WTC11 (cell line): Measurements from ENCODE around the gene DMXL1. TPM values are rescaled to one million over a fixed set of nuclear protein-coding genes. Genes with fewer than 3 reads are reported as not detected.
"Not testable (repeated sequence)": the region's sequence is repeated elsewhere in the genome, so short reads cannot be mapped to it uniquely, and the experiment has no call there.

ENCODE experiments used
- ATAC-seq: fragments of 200-7000 bp; cut with Tn5 transposase; 2 replicates; pipeline ENCODE4 v1.10.0; 2021; ENCODE audit warnings: mild to moderate bottlenecking, moderate library complexity
- CTCF ChIA-PET: fragments of 300-600 bp; sonication (Branson Sonifier 250); formaldehyde crosslinking; loops from one replicate; lab custom pipeline; 2021; ENCODE audit warnings: antibody characterized with exemption; lab: Charles Lee
- POLR2A ChIA-PET: fragments of 350-600 bp; sonication (Branson Sonifier 250); formaldehyde crosslinking; loops from one replicate; lab custom pipeline; 2021; ENCODE audit warnings: antibody characterized with exemption; lab: Charles Lee
- DNase-seq: peaks from one replicate; pipeline ENCODE4 v3.0.0; 2021; ENCODE audit warnings: low spot score
- H3K27ac Mint-ChIP-seq: 2 replicates; pipeline ENCODE4 v1.8.0; 2021; ENCODE audit warnings: mixed read lengths
- H3K27me3 Mint-ChIP-seq: 2 replicates; pipeline ENCODE4 v1.8.0; 2021; ENCODE audit warnings: low read depth, mild to moderate bottlenecking, moderate library complexity, mixed read lengths
- H3K36me3 Mint-ChIP-seq: 2 replicates; pipeline ENCODE4 v1.8.0; 2021; ENCODE audit warnings: mixed read lengths
- H3K4me1 Mint-ChIP-seq: 2 replicates; pipeline ENCODE4 v1.8.0; 2022; ENCODE audit warnings: mixed read lengths
- H3K4me3 Mint-ChIP-seq: 2 replicates; pipeline ENCODE4 v1.8.0; 2021; ENCODE audit warnings: mild to moderate bottlenecking, moderate library complexity, mixed read lengths
- H3K9me3 Mint-ChIP-seq: 2 replicates; pipeline ENCODE4 v1.8.0; 2021; ENCODE audit warnings: mixed read lengths
- IRF2 ChIP-seq: sonication (generic); formaldehyde crosslinking; IDR thresholded peaks from 2 replicates; pipeline ENCODE4 v1.8.0; 2022; ENCODE audit warnings: low read depth, missing genetic modification reagents, borderline replicate concordance
- MXD4 ChIP-seq: fragments of 250-450 bp; sonication (Bioruptor Pico); IDR thresholded peaks from 2 replicates; pipeline ENCODE4 v1.8.0; 2021; ENCODE audit warnings: mild to moderate bottlenecking, moderate library complexity, borderline replicate concordance
- SMAD4 ChIP-seq: sonication (generic); formaldehyde crosslinking; IDR thresholded peaks from 2 replicates; pipeline ENCODE4 v1.8.0; 2022; ENCODE audit warnings: mild to moderate bottlenecking, missing genetic modification reagents
- TCF7 ChIP-seq: sonication (generic); formaldehyde crosslinking; IDR thresholded peaks from 2 replicates; pipeline ENCODE4 v1.8.0; 2022; ENCODE audit warnings: mild to moderate bottlenecking, low read depth, missing genetic modification reagents, moderate library complexity
- ZNF219 ChIP-seq: sonication (generic); formaldehyde crosslinking; IDR thresholded peaks from 2 replicates; pipeline ENCODE4 v1.8.0; 2023; ENCODE audit warnings: missing genetic modification reagents, mild to moderate bottlenecking, borderline replicate concordance
- ZNF317 ChIP-seq: sonication (generic); formaldehyde crosslinking; IDR thresholded peaks from 2 replicates; pipeline ENCODE4 v1.8.1; 2023; ENCODE audit warnings: low read depth, mild to moderate bottlenecking, moderate library complexity, missing genetic modification reagents, borderline replicate concordance
- ZNF671 ChIP-seq: fragments of 250-450 bp; sonication (Bioruptor Pico); IDR thresholded peaks from 2 replicates; pipeline ENCODE4 v1.8.0; 2021; ENCODE audit warnings: mild to moderate bottlenecking
- total RNA-seq: library from RNA; stranded (reverse); gene quantifications from 3 replicates; pipeline ENCODE4 v1.2.3, GENCODE V29; 2021
- TF ChIP-seq, protein P1 (sequence below): sonication (generic); formaldehyde crosslinking; IDR thresholded peaks from 2 replicates; pipeline ENCODE4 v1.8.0; 2022; ENCODE audit warnings: missing genetic modification reagents
- TF ChIP-seq, protein P2 (sequence below): sonication (generic); formaldehyde crosslinking; IDR thresholded peaks from 2 replicates; pipeline ENCODE4 v1.8.1; 2022; ENCODE audit warnings: mild to moderate bottlenecking, moderate library complexity, missing genetic modification reagents
- TF ChIP-seq, protein P3 (sequence below): sonication (generic); formaldehyde crosslinking; IDR thresholded peaks from 2 replicates; pipeline ENCODE4 v1.8.0; 2023; ENCODE audit warnings: mild to moderate bottlenecking, missing genetic modification reagents
- TF ChIP-seq, protein P4 (sequence below): fragments of 250-450 bp; sonication (Bioruptor Pico); conservative IDR thresholded peaks from 2 replicates; pipeline ENCODE4 v1.9.0; 2021; ENCODE audit warnings: mild to moderate bottlenecking
- TF ChIP-seq, protein P5 (sequence below): sonication (generic); formaldehyde crosslinking; IDR thresholded peaks from 2 replicates; pipeline ENCODE4 v1.8.0; 2022; ENCODE audit warnings: mild to moderate bottlenecking, missing genetic modification reagents
- TF ChIP-seq, protein P6 (sequence below): sonication (generic); formaldehyde crosslinking; IDR thresholded peaks from 2 replicates; pipeline ENCODE4 v1.8.0; 2022; ENCODE audit warnings: mild to moderate bottlenecking, missing genetic modification reagents
- TF ChIP-seq, protein P7 (sequence below): sonication (generic); formaldehyde crosslinking; IDR thresholded peaks from 2 replicates; pipeline ENCODE4 v1.8.1; 2023; ENCODE audit warnings: mild to moderate bottlenecking, missing genetic modification reagents, moderate library complexity
- TF ChIP-seq, protein P8 (sequence below): sonication (generic); formaldehyde crosslinking; IDR thresholded peaks from 2 replicates; pipeline ENCODE4 v1.8.1; 2022; ENCODE audit warnings: missing genetic modification reagents, borderline replicate concordance

DMXL1 gene
- total RNA-seq, 1 experiment from 2014 or later: 43.7 TPM

DNA sequence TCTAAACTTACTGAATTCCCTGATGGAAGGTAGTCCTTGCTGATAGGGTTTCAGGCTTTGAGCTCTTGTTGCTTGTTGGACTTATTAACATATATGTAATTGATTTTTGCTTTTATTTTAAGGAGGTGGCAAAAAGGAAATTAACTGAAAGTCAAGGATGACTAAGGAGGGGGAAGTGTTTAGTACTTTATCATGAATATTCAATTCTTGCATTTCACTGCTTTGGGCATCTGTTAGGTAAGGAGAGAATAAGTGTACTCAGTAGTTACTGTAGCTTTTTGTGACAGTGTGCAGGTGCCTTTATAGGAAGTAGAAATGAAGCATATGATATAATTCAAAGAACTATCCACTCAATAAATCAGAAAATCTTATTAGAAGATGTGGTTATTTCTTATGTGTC lies 47.1 kb downstream of the DMXL1 start (continued):
- TF ChIP-seq ZNF317 (CRISPR knock-in tag) (no peak), IRF2 (CRISPR knock-in tag) (no peak)
- TF ChIP-seq, all 79 proteins: peak for 0

DNA sequence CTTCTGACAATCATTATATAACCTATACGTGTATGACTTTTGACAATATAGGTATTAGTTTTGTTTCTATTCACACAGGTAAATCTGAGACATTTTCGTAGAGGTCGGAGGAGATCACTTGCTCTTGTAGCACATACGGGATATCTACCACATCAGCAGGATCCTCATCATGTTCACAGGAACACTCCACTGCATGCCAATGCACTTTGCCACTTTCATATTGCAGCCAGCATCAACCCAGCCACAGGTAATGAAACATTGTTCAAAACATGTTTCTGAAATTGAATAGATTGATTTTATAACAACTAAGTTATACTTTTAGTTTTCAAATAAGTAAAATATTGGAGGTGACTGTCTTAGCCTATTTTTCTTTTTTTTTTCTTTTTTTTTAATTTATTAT lies 50.0 kb downstream of the DMXL1 start:
- ChIA-PET POLR2A (no interaction called here), CTCF (no interaction called here)
- peaks cover 14% of the 10 kb centered on the region for H3K9me3 Mint-ChIP-seq
- peaks cover 64% of the 10 kb centered on the region for H3K36me3 Mint-ChIP-seq
- H3K27ac Mint-ChIP-seq: no peak overlapping the region
- no peak overlapping the region for H3K4me3 Mint-ChIP-seq
- TF ChIP-seq ZNF317 (CRISPR knock-in tag): no peak
- TF ChIP-seq, protein P1, sequence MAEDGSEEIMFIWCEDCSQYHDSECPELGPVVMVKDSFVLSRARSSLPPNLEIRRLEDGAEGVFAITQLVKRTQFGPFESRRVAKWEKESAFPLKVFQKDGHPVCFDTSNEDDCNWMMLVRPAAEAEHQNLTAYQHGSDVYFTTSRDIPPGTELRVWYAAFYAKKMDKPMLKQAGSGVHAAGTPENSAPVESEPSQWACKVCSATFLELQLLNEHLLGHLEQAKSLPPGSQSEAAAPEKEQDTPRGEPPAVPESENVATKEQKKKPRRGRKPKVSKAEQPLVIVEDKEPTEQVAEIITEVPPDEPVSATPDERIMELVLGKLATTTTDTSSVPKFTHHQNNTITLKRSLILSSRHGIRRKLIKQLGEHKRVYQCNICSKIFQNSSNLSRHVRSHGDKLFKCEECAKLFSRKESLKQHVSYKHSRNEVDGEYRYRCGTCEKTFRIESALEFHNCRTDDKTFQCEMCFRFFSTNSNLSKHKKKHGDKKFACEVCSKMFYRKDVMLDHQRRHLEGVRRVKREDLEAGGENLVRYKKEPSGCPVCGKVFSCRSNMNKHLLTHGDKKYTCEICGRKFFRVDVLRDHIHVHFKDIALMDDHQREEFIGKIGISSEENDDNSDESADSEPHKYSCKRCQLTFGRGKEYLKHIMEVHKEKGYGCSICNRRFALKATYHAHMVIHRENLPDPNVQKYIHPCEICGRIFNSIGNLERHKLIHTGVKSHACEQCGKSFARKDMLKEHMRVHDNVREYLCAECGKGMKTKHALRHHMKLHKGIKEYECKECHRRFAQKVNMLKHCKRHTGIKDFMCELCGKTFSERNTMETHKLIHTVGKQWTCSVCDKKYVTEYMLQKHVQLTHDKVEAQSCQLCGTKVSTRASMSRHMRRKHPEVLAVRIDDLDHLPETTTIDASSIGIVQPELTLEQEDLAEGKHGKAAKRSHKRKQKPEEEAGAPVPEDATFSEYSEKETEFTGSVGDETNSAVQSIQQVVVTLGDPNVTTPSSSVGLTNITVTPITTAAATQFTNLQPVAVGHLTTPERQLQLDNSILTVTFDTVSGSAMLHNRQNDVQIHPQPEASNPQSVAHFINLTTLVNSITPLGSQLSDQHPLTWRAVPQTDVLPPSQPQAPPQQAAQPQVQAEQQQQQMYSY (CRISPR knock-in tag): no peak
- no peak for TF ChIP-seq SMAD4 (CRISPR knock-in tag)
- TF ChIP-seq, protein P2, sequence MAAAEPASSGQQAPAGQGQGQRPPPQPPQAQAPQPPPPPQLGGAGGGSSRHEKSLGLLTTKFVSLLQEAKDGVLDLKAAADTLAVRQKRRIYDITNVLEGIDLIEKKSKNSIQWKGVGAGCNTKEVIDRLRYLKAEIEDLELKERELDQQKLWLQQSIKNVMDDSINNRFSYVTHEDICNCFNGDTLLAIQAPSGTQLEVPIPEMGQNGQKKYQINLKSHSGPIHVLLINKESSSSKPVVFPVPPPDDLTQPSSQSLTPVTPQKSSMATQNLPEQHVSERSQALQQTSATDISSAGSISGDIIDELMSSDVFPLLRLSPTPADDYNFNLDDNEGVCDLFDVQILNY (CRISPR knock-in tag): no peak
- TF ChIP-seq ZNF671 (CRISPR knock-in tag): no peak
- TF ChIP-seq, protein P3, sequence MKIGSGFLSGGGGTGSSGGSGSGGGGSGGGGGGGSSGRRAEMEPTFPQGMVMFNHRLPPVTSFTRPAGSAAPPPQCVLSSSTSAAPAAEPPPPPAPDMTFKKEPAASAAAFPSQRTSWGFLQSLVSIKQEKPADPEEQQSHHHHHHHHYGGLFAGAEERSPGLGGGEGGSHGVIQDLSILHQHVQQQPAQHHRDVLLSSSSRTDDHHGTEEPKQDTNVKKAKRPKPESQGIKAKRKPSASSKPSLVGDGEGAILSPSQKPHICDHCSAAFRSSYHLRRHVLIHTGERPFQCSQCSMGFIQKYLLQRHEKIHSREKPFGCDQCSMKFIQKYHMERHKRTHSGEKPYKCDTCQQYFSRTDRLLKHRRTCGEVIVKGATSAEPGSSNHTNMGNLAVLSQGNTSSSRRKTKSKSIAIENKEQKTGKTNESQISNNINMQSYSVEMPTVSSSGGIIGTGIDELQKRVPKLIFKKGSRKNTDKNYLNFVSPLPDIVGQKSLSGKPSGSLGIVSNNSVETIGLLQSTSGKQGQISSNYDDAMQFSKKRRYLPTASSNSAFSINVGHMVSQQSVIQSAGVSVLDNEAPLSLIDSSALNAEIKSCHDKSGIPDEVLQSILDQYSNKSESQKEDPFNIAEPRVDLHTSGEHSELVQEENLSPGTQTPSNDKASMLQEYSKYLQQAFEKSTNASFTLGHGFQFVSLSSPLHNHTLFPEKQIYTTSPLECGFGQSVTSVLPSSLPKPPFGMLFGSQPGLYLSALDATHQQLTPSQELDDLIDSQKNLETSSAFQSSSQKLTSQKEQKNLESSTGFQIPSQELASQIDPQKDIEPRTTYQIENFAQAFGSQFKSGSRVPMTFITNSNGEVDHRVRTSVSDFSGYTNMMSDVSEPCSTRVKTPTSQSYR (CRISPR knock-in tag): no peak
- no peak for TF ChIP-seq MXD4
- TF ChIP-seq, protein P4, sequence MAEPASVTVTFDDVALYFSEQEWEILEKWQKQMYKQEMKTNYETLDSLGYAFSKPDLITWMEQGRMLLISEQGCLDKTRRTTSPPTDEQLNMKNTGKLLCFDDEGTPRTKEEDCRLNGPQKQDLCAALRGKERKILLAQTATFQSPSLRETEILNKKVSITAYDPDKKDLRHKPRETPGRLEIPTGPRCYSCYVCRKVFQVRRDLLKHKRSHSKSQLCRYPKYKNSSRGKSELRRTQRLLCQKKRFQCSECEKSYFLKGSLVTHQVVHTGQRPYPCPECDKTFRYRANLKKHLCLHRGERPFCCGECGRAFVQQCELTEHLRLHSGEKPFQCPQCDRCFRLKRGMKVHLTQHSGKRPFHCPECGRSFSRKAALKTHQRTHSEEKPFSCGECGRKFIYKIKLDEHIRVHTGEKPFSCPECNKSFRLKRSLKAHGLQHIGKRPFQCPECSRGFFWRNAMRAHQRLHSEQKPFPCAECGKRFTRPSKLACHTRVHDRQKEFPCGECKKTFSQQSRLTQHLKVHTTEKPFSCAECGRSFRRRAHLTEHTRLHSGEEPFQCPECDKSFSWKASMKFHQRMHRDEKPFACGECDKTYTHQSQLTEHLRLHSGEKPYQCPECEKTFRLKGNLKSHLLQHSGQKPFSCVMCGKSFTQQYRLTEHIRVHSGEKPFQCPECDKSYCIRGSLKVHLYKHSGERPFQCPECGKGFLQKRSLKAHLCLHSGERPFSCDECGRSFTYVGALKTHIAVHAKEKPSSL (CRISPR knock-in tag): no peak
- TF ChIP-seq, protein P5, sequence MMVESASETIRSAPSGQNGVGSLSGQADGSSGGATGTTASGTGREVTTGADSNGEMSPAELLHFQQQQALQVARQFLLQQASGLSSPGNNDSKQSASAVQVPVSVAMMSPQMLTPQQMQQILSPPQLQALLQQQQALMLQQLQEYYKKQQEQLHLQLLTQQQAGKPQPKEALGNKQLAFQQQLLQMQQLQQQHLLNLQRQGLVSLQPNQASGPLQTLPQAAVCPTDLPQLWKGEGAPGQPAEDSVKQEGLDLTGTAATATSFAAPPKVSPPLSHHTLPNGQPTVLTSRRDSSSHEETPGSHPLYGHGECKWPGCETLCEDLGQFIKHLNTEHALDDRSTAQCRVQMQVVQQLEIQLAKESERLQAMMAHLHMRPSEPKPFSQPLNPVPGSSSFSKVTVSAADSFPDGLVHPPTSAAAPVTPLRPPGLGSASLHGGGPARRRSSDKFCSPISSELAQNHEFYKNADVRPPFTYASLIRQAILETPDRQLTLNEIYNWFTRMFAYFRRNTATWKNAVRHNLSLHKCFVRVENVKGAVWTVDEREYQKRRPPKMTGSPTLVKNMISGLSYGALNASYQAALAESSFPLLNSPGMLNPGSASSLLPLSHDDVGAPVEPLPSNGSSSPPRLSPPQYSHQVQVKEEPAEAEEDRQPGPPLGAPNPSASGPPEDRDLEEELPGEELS (CRISPR knock-in tag): no peak
- TF ChIP-seq ZNF219 (CRISPR knock-in tag): no peak
- no peak for TF ChIP-seq TCF7
- TF ChIP-seq, protein P6, sequence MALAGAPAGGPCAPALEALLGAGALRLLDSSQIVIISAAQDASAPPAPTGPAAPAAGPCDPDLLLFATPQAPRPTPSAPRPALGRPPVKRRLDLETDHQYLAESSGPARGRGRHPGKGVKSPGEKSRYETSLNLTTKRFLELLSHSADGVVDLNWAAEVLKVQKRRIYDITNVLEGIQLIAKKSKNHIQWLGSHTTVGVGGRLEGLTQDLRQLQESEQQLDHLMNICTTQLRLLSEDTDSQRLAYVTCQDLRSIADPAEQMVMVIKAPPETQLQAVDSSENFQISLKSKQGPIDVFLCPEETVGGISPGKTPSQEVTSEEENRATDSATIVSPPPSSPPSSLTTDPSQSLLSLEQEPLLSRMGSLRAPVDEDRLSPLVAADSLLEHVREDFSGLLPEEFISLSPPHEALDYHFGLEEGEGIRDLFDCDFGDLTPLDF (CRISPR knock-in tag): no peak
- TF ChIP-seq, protein P7, sequence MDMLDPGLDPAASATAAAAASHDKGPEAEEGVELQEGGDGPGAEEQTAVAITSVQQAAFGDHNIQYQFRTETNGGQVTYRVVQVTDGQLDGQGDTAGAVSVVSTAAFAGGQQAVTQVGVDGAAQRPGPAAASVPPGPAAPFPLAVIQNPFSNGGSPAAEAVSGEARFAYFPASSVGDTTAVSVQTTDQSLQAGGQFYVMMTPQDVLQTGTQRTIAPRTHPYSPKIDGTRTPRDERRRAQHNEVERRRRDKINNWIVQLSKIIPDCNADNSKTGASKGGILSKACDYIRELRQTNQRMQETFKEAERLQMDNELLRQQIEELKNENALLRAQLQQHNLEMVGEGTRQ (CRISPR knock-in tag): no peak
- TF ChIP-seq, protein P8, sequence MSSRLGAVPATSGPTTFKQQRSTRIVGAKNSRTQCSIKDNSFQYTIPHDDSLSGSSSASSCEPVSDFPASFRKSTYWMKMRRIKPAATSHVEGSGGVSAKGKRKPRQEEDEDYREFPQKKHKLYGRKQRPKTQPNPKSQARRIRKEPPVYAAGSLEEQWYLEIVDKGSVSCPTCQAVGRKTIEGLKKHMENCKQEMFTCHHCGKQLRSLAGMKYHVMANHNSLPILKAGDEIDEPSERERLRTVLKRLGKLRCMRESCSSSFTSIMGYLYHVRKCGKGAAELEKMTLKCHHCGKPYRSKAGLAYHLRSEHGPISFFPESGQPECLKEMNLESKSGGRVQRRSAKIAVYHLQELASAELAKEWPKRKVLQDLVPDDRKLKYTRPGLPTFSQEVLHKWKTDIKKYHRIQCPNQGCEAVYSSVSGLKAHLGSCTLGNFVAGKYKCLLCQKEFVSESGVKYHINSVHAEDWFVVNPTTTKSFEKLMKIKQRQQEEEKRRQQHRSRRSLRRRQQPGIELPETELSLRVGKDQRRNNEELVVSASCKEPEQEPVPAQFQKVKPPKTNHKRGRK: no peak
- H3K4me1 Mint-ChIP-seq: no peaks in the 10 kb centered on the region
- DNase-seq: no peak
- H3K27me3 Mint-ChIP-seq: no peaks in the 10 kb centered on the region
- ATAC-seq: no peak

DNA sequence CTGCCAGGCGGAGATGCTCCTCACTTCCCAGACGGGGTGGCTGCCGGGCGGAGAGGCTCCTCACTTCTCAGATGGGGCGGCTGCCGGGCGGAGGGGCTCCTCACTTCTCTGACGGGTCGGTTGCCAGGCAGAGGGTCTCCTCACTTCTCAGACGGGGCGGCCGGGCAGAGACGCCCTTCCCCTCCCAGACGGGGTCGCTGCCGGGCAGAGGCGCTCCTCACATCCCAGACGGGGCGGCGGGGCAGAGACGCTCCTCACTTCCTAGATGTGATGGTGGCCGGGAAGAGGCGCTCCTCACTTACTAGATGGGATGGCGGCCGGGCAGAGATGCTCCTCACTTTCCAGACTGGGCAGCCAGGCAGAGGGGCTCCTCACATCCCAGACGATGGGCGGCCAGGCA lies 51.6 kb downstream of the DMXL1 start:
- peaks cover 52% of the 10 kb centered on the region for H3K36me3 Mint-ChIP-seq
- ATAC-seq, POLR2A ChIA-PET, H3K4me3 Mint-ChIP-seq, DNase-seq, H3K27ac Mint-ChIP-seq, H3K4me1 Mint-ChIP-seq, H3K27me3 Mint-ChIP-seq, CTCF ChIA-PET: not testable (repeated sequence)
- H3K9me3 Mint-ChIP-seq: peaks cover 14% of the 10 kb centered on the region
